ENCODE results near the gene RCOR2. TPM values are rescaled to one million over a fixed set of nuclear protein-coding genes. Genes with fewer than 3 reads are reported as not detected.

The RCOR2 gene
- polyA plus RNA-seq, 1 donor (not counting 4 experiments of a cell fraction or from before 2014, with no cell fraction given), result 0.46 TPM

DNA sequence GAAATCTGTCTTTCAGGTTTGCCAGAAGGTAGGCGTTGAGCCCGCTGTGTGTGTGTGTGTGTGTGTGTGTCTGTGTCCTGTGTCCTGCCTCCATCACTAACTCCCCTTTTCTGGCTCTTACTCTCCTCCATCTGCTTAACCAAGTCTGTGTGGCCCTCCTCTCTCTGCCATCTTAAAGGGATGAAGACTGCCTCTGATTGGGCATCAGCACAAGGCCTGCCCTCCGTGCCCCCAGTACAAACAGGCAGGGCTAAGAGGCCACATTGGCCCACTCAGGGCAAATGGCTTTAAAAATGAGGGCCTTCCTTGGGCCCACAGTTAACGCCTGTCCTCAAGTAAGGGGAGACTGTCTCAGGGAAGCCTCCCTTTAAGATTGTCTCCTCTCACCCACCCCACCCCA lies 10.9 kb downstream of the RCOR2 start:
- Histone ChIP-seq H3K4me2 (ENCODE audit: control insufficient read depth, extremely low read depth, insufficient read depth, low read depth, low read length) (no peak overlapping the region), H3K79me2 (ENCODE audit: control insufficient read depth, insufficient read depth, low read length) (no peaks in the 10 kb centered on the region), H3K27me3 (ENCODE audit: control insufficient read depth, extremely low read depth, insufficient read depth, low read length) (no peaks in the 10 kb centered on the region), H3K27ac (ENCODE audit: control insufficient read depth, insufficient read depth, low read length) (no peak overlapping the region), H3K4me1 (ENCODE audit: control insufficient read depth, extremely low read depth, insufficient read depth, low read length) (no peaks in the 10 kb centered on the region), H3K9ac (ENCODE audit: control insufficient read depth, extremely low read depth, insufficient read depth, low read length) (no peak overlapping the region), H2AFZ (ENCODE audit: control insufficient read depth, low read length) (no peak overlapping the region), H4K20me1 (ENCODE audit: control insufficient read depth, extremely low read depth, insufficient read depth, low read length) (peaks cover 3% of the 10 kb centered on the region), H3K36me3 (ENCODE audit: control insufficient read depth in 2 of 2, extremely low read depth in 1 of 2, insufficient read depth in 2 of 2, low read length in 2 of 2) (peaks cover 44 to 51% of the 10 kb centered on the region in 2 experiments), H3K9me3 (ENCODE audit: control insufficient read depth, low read depth, low read length) (no peaks in the 10 kb centered on the region), H3K9me1 (ENCODE audit: control insufficient read depth, extremely low read depth, insufficient read depth, low read length) (no peaks in the 10 kb centered on the region), H3K4me3 (ENCODE audit: control insufficient read depth in 2 of 3, extremely low read depth in 1 of 3, insufficient read depth in 2 of 3, low read depth in 1 of 3, low read length in 3 of 3) (no peak overlapping the region)
- TF ChIP-seq EZH2 (IDR thresholded peaks at IDR 0.05; ENCODE audit: low read length) (no peak), CTCF (optimal IDR thresholded peaks at IDR 0.05 in 1 of 3, IDR thresholded peaks at IDR 0.05 in 1 of 3, conservative IDR thresholded peaks at IDR 0.05 in 1 of 3; ENCODE audit: extremely low read depth in 1 of 3, insufficient read depth in 2 of 3, low read length in 3 of 3) (no peak)
- FAIRE-seq, result no peak
- dilution Hi-C loops (cut with MboI; ENCODE audit: extremely low pct_ligation_motif_present, low sequenced_read_pairs), result no loop called here
- DNase-seq (ENCODE audit: low read depth, low spot score), result no peak

GRCh38 chr11:63905179-63905578 lies 11.8 kb downstream of the RCOR2 start:
- no peak overlapping the region for H3K27ac ChIP-seq (ENCODE audit: control insufficient read depth, insufficient read depth, low read length)
- FAIRE-seq (no peak), DNase-seq (ENCODE audit: low read depth, low spot score) (no peak)
- H4K20me1 ChIP-seq (ENCODE audit: control insufficient read depth, extremely low read depth, insufficient read depth, low read length), result peaks cover 3% of the 10 kb centered on the region
- H3K9me1 ChIP-seq (ENCODE audit: control insufficient read depth, extremely low read depth, insufficient read depth, low read length), result no peaks in the 10 kb centered on the region
- H3K4me1 ChIP-seq (ENCODE audit: control insufficient read depth, extremely low read depth, insufficient read depth, low read length), result no peaks in the 10 kb centered on the region
- H3K4me2 ChIP-seq (ENCODE audit: control insufficient read depth, extremely low read depth, insufficient read depth, low read depth, low read length), result no peak overlapping the region
- dilution Hi-C loops (cut with MboI; ENCODE audit: extremely low pct_ligation_motif_present, low sequenced_read_pairs), result no loop called here
- H2AFZ ChIP-seq (ENCODE audit: control insufficient read depth, low read length), result no peak overlapping the region
- peaks cover 51 to 58% of the 10 kb centered on the region in 2 experiments for H3K36me3 ChIP-seq (ENCODE audit: control insufficient read depth in 2 of 2, extremely low read depth in 1 of 2, insufficient read depth in 2 of 2, low read length in 2 of 2)
- TF ChIP-seq EZH2 (IDR thresholded peaks at IDR 0.05; ENCODE audit: low read length) (no peak), CTCF (optimal IDR thresholded peaks at IDR 0.05 in 1 of 3, IDR thresholded peaks at IDR 0.05 in 1 of 3, conservative IDR thresholded peaks at IDR 0.05 in 1 of 3; ENCODE audit: extremely low read depth in 1 of 3, insufficient read depth in 2 of 3, low read length in 3 of 3) (no peak)
- no peaks in the 10 kb centered on the region for H3K79me2 ChIP-seq (ENCODE audit: control insufficient read depth, insufficient read depth, low read length)
- H3K27me3 ChIP-seq (ENCODE audit: control insufficient read depth, extremely low read depth, insufficient read depth, low read length), result no peaks in the 10 kb centered on the region
- no peaks in the 10 kb centered on the region for H3K9me3 ChIP-seq (ENCODE audit: control insufficient read depth, low read depth, low read length)
- H3K4me3 ChIP-seq (ENCODE audit: control insufficient read depth in 2 of 3, extremely low read depth in 1 of 3, insufficient read depth in 2 of 3, low read depth in 1 of 3, low read length in 3 of 3), result no peak overlapping the region
- H3K9ac ChIP-seq (ENCODE audit: control insufficient read depth, extremely low read depth, insufficient read depth, low read length), result no peak overlapping the region

Measured in keratinocyte (primary cell).